Measurements from ENCODE around the gene ACD.

ACD gene

GRCh38 chr16:67653128-67653788 lies 6.8 kb downstream of the ACD start:
- Histone ChIP-seq H2BK12ac (ENCODE audit: low read length) (no peak overlapping the region), H3K4me1 (ENCODE audit: control insufficient read depth in 2 of 2, insufficient read depth in 1 of 2, low read depth in 1 of 2, low read length in 2 of 2) (peaks cover 0 to 20% of the 10 kb centered on the region in 2 donors), H3K4me2 (ENCODE audit: insufficient read depth, low read length, poor library complexity, severe bottlenecking) (peak overlapping the region; percentile 73), H3K9me3 (replicated peaks in 1 of 2; ENCODE audit: control insufficient read depth in 2 of 2, insufficient read depth in 1 of 2, low read depth in 1 of 2, low read length in 2 of 2) (peaks cover 0 to 2% of the 10 kb centered on the region in 2 donors), H3K4me3 (ENCODE audit: low read length in 2 of 2) (peak overlapping the region; percentile 44 to 72), H4K91ac (ENCODE audit: low read depth, low read length, poor library complexity) (no peak overlapping the region), H2AFZ (ENCODE audit: low read length) (peak overlapping the region; percentile 83), H3K9ac (ENCODE audit: low read depth, low read length, poor library complexity) (peak overlapping the region; percentile 24), H3K36me3 (replicated peaks in 1 of 2; ENCODE audit: control insufficient read depth in 2 of 2, insufficient read depth in 2 of 2, low read length in 2 of 2) (peaks cover 0 to 17% of the 10 kb centered on the region in 2 donors), H3K27ac (replicated peaks; ENCODE audit: low read length) (no peak overlapping the region), H2AK5ac (ENCODE audit: low read depth, low read length) (no peak overlapping the region), H3K4ac (ENCODE audit: low read length) (no peak overlapping the region), H2BK5ac (ENCODE audit: low read length) (no peak overlapping the region), H3K18ac (ENCODE audit: low read length) (no peak overlapping the region), H4K8ac (ENCODE audit: low read depth, low read length) (no peak overlapping the region), H3K14ac (ENCODE audit: low read length) (no peak overlapping the region), H2BK15ac (ENCODE audit: low read length) (no peak overlapping the region), H3K79me1 (ENCODE audit: low read depth, low read length) (peaks cover 1% of the 10 kb centered on the region), H3K23ac (ENCODE audit: low read depth, low read length, poor library complexity) (peak overlapping the region; percentile 96), H3K27me3 (ENCODE audit: control insufficient read depth in 3 of 3, insufficient read depth in 3 of 3, low read depth in 1 of 3, low read length in 3 of 3) (peaks cover 3 to 51% (median 49%) of the 10 kb centered on the region in 3 experiments), H2BK120ac (ENCODE audit: low read depth, low read length) (no peak overlapping the region)
- no peak for DNase-seq (ENCODE audit: low spot score)
- no CpG with 5 or more reads among the region's 68 CpGs for WGBS, 2 donors (ENCODE audit: extremely low coverage in 2 of 2, insufficient read length in 2 of 2, insufficient replicate concordance in 1 of 2)

- DNase-seq (ENCODE audit: low spot score): peak; percentile 63
- H3K4me3 ChIP-seq (ENCODE audit: low read length in 2 of 2): peak overlapping the region; percentile 44 to 72
- no CpG with 5 or more reads among the region's 59 CpGs for WGBS, 2 donors (ENCODE audit: extremely low coverage in 2 of 2, insufficient read length in 2 of 2, insufficient replicate concordance in 1 of 2)
Observed at GRCh38 chr16:67652578-67653127, 7.4 kb downstream of the ACD start.

GRCh38 chr16:67651847-67652246 lies 8.2 kb downstream of the ACD start:
- Histone ChIP-seq H2BK5ac (ENCODE audit: low read length) (no peak overlapping the region), H3K18ac (ENCODE audit: low read length) (no peak overlapping the region), H2BK15ac (ENCODE audit: low read length) (no peak overlapping the region), H2AK5ac (ENCODE audit: low read depth, low read length) (no peak overlapping the region), H2BK12ac (ENCODE audit: low read length) (no peak overlapping the region), H2AFZ (ENCODE audit: low read length) (no peak overlapping the region), H3K36me3 (replicated peaks in 1 of 2; ENCODE audit: control insufficient read depth in 2 of 2, insufficient read depth in 2 of 2, low read length in 2 of 2) (peaks cover 0 to 3% of the 10 kb centered on the region in 2 donors), H4K91ac (ENCODE audit: low read depth, low read length, poor library complexity) (no peak overlapping the region), H3K4me3 (ENCODE audit: low read length in 2 of 2) (peak overlapping the region in 1 of 2 donors; percentile 5), H3K9ac (ENCODE audit: low read depth, low read length, poor library complexity) (no peak overlapping the region), H3K4me1 (ENCODE audit: control insufficient read depth in 2 of 2, insufficient read depth in 1 of 2, low read depth in 1 of 2, low read length in 2 of 2) (peaks cover 0 to 20% of the 10 kb centered on the region in 2 donors), H4K8ac (ENCODE audit: low read depth, low read length) (no peak overlapping the region), H3K4ac (ENCODE audit: low read length) (no peak overlapping the region), H3K79me1 (ENCODE audit: low read depth, low read length) (peaks cover 1% of the 10 kb centered on the region), H3K27me3 (ENCODE audit: control insufficient read depth in 3 of 3, insufficient read depth in 3 of 3, low read depth in 1 of 3, low read length in 3 of 3) (peaks cover 3 to 61% (median 60%) of the 10 kb centered on the region in 3 experiments), H2BK120ac (ENCODE audit: low read depth, low read length) (no peak overlapping the region), H3K23ac (ENCODE audit: low read depth, low read length, poor library complexity) (no peak overlapping the region), H3K14ac (ENCODE audit: low read length) (no peak overlapping the region), H3K9me3 (replicated peaks in 1 of 2; ENCODE audit: control insufficient read depth in 2 of 2, insufficient read depth in 1 of 2, low read depth in 1 of 2, low read length in 2 of 2) (peaks cover 0 to 2% of the 10 kb centered on the region in 2 donors), H3K4me2 (ENCODE audit: insufficient read depth, low read length, poor library complexity, severe bottlenecking) (no peak overlapping the region), H3K27ac (replicated peaks; ENCODE audit: low read length) (no peak overlapping the region)
- DNase-seq (ENCODE audit: low spot score): no peak
- WGBS, 2 donors (ENCODE audit: extremely low coverage in 2 of 2, insufficient read length in 2 of 2, insufficient replicate concordance in 1 of 2): no CpG with 5 or more reads among the region's 4 CpGs

More at GRCh38 chr16:67652578-67653127, 7.4 kb downstream of the ACD start:
- H3K4me1 ChIP-seq (ENCODE audit: control insufficient read depth in 2 of 2, insufficient read depth in 1 of 2, low read depth in 1 of 2, low read length in 2 of 2): peaks cover 0 to 20% of the 10 kb centered on the region in 2 donors
- H2BK5ac ChIP-seq (ENCODE audit: low read length): no peak overlapping the region
- H3K23ac ChIP-seq (ENCODE audit: low read depth, low read length, poor library complexity): no peak overlapping the region
- no peak overlapping the region for H2BK15ac ChIP-seq (ENCODE audit: low read length)
- peak overlapping the region; percentile 83 for H2AFZ ChIP-seq (ENCODE audit: low read length)
- no peak overlapping the region for H3K14ac ChIP-seq (ENCODE audit: low read length)
- H3K18ac ChIP-seq (ENCODE audit: low read length): no peak overlapping the region
- no peak overlapping the region for H2AK5ac ChIP-seq (ENCODE audit: low read depth, low read length)
- H3K9me3 ChIP-seq (replicated peaks in 1 of 2; ENCODE audit: control insufficient read depth in 2 of 2, insufficient read depth in 1 of 2, low read depth in 1 of 2, low read length in 2 of 2): peaks cover 0 to 2% of the 10 kb centered on the region in 2 donors
- H4K8ac ChIP-seq (ENCODE audit: low read depth, low read length): no peak overlapping the region
- H3K9ac ChIP-seq (ENCODE audit: low read depth, low read length, poor library complexity): no peak overlapping the region
- peak overlapping the region; percentile 73 for H3K4me2 ChIP-seq (ENCODE audit: insufficient read depth, low read length, poor library complexity, severe bottlenecking)
- H4K91ac ChIP-seq (ENCODE audit: low read depth, low read length, poor library complexity): no peak overlapping the region
- no peak overlapping the region for H2BK12ac ChIP-seq (ENCODE audit: low read length)
- H3K79me1 ChIP-seq (ENCODE audit: low read depth, low read length): peaks cover 1% of the 10 kb centered on the region
- no peak overlapping the region for H3K4ac ChIP-seq (ENCODE audit: low read length)
- peaks cover 0 to 11% of the 10 kb centered on the region in 2 donors for H3K36me3 ChIP-seq (replicated peaks in 1 of 2; ENCODE audit: control insufficient read depth in 2 of 2, insufficient read depth in 2 of 2, low read length in 2 of 2)
- H3K27ac ChIP-seq (replicated peaks; ENCODE audit: low read length): no peak overlapping the region
- H2BK120ac ChIP-seq (ENCODE audit: low read depth, low read length): no peak overlapping the region
- H3K27me3 ChIP-seq (ENCODE audit: control insufficient read depth in 3 of 3, insufficient read depth in 3 of 3, low read depth in 1 of 3, low read length in 3 of 3): peaks cover 3 to 55% (median 54%) of the 10 kb centered on the region in 3 experiments

- no peak overlapping the region for H2BK5ac ChIP-seq (ENCODE audit: low read length)
- H3K14ac ChIP-seq (ENCODE audit: low read length): no peak overlapping the region
- peaks cover 0 to 2% of the 10 kb centered on the region in 2 donors for H3K9me3 ChIP-seq (replicated peaks in 1 of 2; ENCODE audit: control insufficient read depth in 2 of 2, insufficient read depth in 1 of 2, low read depth in 1 of 2, low read length in 2 of 2)
- DNase-seq (ENCODE audit: low spot score): no peak
- no peak overlapping the region for H4K8ac ChIP-seq (ENCODE audit: low read depth, low read length)
- H3K4ac ChIP-seq (ENCODE audit: low read length): no peak overlapping the region
- H3K79me1 ChIP-seq (ENCODE audit: low read depth, low read length): peaks cover 1% of the 10 kb centered on the region
- no peak overlapping the region for H3K4me3 ChIP-seq (ENCODE audit: low read length in 2 of 2)
- H2BK12ac ChIP-seq (ENCODE audit: low read length): no peak overlapping the region
- H3K18ac ChIP-seq (ENCODE audit: low read length): no peak overlapping the region
- no CpG with 5 or more reads among the region's 7 CpGs for WGBS, 2 donors (ENCODE audit: extremely low coverage in 2 of 2, insufficient read length in 2 of 2, insufficient replicate concordance in 1 of 2)
- no peak overlapping the region for H3K23ac ChIP-seq (ENCODE audit: low read depth, low read length, poor library complexity)
- H3K27ac ChIP-seq (replicated peaks; ENCODE audit: low read length): no peak overlapping the region
- H3K9ac ChIP-seq (ENCODE audit: low read depth, low read length, poor library complexity): no peak overlapping the region
- no peak overlapping the region for H2BK120ac ChIP-seq (ENCODE audit: low read depth, low read length)
- no peak overlapping the region for H2BK15ac ChIP-seq (ENCODE audit: low read length)
- H2AK5ac ChIP-seq (ENCODE audit: low read depth, low read length): no peak overlapping the region
- peaks cover 0 to 20% of the 10 kb centered on the region in 2 donors for H3K4me1 ChIP-seq (ENCODE audit: control insufficient read depth in 2 of 2, insufficient read depth in 1 of 2, low read depth in 1 of 2, low read length in 2 of 2)
- H2AFZ ChIP-seq (ENCODE audit: low read length): no peak overlapping the region
- no peak overlapping the region for H4K91ac ChIP-seq (ENCODE audit: low read depth, low read length, poor library complexity)
- H3K27me3 ChIP-seq (ENCODE audit: control insufficient read depth in 3 of 3, insufficient read depth in 3 of 3, low read depth in 1 of 3, low read length in 3 of 3): peaks cover 3 to 68% (median 68%) of the 10 kb centered on the region in 3 experiments
- no peak overlapping the region for H3K4me2 ChIP-seq (ENCODE audit: insufficient read depth, low read length, poor library complexity, severe bottlenecking)
- no peaks in the 10 kb centered on the region for H3K36me3 ChIP-seq (replicated peaks in 1 of 2; ENCODE audit: control insufficient read depth in 2 of 2, insufficient read depth in 2 of 2, low read length in 2 of 2)
Observed at GRCh38 chr16:67651039-67651438, 9.0 kb downstream of the ACD start.

Data from neuronal stem cell (in vitro differentiated cells).